Lung (tissue), 12 donors: ENCODE results near the gene KCTD18. TPM values are rescaled to one million over a fixed set of nuclear protein-coding genes. Genes with fewer than 3 reads are reported as not detected.

Experiments used
- ATAC-seq: fragments of 200-7000 bp; cut with Tn5 transposase; one replicate; pipeline ENCODE4 v1.9.1; 2020; ENCODE audit warnings: moderate number of reproducible peaks; ENCODE audit not compliant: insufficient read depth, low FRiP score
- DNase-seq, 3 donors: peaks; one replicate each; pipeline ENCODE4 v3.0.0-alpha.2; 2013 to 2017
- H3K27ac ChIP-seq, 2 donors: one replicate each; pipeline ENCODE4 v1.5.1; 2013; ENCODE audit warnings: mild to moderate bottlenecking in 2 of 2, moderate library complexity in 2 of 2, control low read depth in 1 of 2, inconsistent platforms in 1 of 2, low read depth in 1 of 2, low read length in 1 of 2
- H3K27me3 ChIP-seq, 3 donors: one replicate each; pipeline ENCODE4 v1.5.1; 2013; ENCODE audit warnings: low read length in 2 of 3; ENCODE audit not compliant: control insufficient read depth in 3 of 3, insufficient read depth in 3 of 3
- H3K36me3 ChIP-seq, 4 donors: one replicate each; pipeline ENCODE4 v1.5.1; 2013; ENCODE audit warnings: low read length in 4 of 4, mild to moderate bottlenecking in 1 of 4, moderate library complexity in 1 of 4; ENCODE audit not compliant: control insufficient read depth in 4 of 4, insufficient read depth in 4 of 4
- H3K4me1 ChIP-seq, 5 donors: one replicate each; pipeline ENCODE4 v1.5.1; 2013; ENCODE audit warnings: low read length in 5 of 5, mild to moderate bottlenecking in 2 of 5, moderate library complexity in 1 of 5; ENCODE audit not compliant: control insufficient read depth in 5 of 5, insufficient read depth in 5 of 5
- H3K4me3 ChIP-seq: one replicate; pipeline ENCODE4 v1.5.1; 2013; ENCODE audit warnings: mild to moderate bottlenecking, control low read depth, moderate library complexity
- H3K9ac ChIP-seq, 2 donors: one replicate each; pipeline ENCODE4 v1.5.1; 2013; ENCODE audit warnings: low read length in 2 of 2, control low read depth in 1 of 2; ENCODE audit not compliant: insufficient read depth in 1 of 2
- H3K9me3 ChIP-seq, 4 donors: one replicate each; pipeline ENCODE4 v1.5.1; 2013; ENCODE audit warnings: low read length in 3 of 4, mild to moderate bottlenecking in 1 of 4, moderate library complexity in 1 of 4; ENCODE audit not compliant: control insufficient read depth in 4 of 4, insufficient read depth in 3 of 4
- WGBS, 2 donors: extraction: QIAGEN DNeasy Blood & Tissue Kit; methylation state at CpG; one replicate each; pipeline ENCODE4 v1.1.7; 2013; 5-methylcytosine and 5-hydroxymethylcytosine counted together
- polyA plus RNA-seq, 2 donors: library from polyadenylated mRNA; stranded (reverse); fragments of 200-250 nt; gene quantifications; one replicate each; pipeline ENCODE4 v1.2.1, GENCODE V29; 2013
- total RNA-seq, 2 donors: library from RNA; depleted of rRNA in 1 of 2; stranded (reverse); fragments of >200 nt in 1 of 2; gene quantifications; one replicate each; pipeline ENCODE4 v1.2.1, GENCODE V29; 2014 to 2021
- TF ChIP-seq, protein P1 (sequence below): IDR thresholded peaks from 2 replicates; pipeline ENCODE4 v1.5.1; 2012; ENCODE audit warnings: mild to moderate bottlenecking; ENCODE audit errors: control extremely low read depth, extremely low read depth
- donor health status: control.
- donor health status: control.
- donor health status: Bipolar disorder and iron deficiency.
- donor health status: healthy.
- donor health status: DM: yes; HTN: yes; CAD: no.

Gene KCTD18
- total and polyA plus RNA-seq, 4 donors, result 6.8 to 21.6 (median 12.2) TPM

GRCh38 chr2:200459101-200459500 lies 50.8 kb downstream of the KCTD18 start:
- Histone ChIP-seq H3K9me3 (no peaks in the 10 kb centered on the region), H3K27me3 (no peaks in the 10 kb centered on the region), H3K9ac (no peak overlapping the region), H3K36me3 (peaks cover 0 to 18% (median 11%) of the 10 kb centered on the region in 4 donors), H3K27ac (no peak overlapping the region), H3K4me1 (peaks cover 0 to 8% (median 0%) of the 10 kb centered on the region in 5 donors), H3K4me3 (no peak overlapping the region)
- TF ChIP-seq, protein P1, sequence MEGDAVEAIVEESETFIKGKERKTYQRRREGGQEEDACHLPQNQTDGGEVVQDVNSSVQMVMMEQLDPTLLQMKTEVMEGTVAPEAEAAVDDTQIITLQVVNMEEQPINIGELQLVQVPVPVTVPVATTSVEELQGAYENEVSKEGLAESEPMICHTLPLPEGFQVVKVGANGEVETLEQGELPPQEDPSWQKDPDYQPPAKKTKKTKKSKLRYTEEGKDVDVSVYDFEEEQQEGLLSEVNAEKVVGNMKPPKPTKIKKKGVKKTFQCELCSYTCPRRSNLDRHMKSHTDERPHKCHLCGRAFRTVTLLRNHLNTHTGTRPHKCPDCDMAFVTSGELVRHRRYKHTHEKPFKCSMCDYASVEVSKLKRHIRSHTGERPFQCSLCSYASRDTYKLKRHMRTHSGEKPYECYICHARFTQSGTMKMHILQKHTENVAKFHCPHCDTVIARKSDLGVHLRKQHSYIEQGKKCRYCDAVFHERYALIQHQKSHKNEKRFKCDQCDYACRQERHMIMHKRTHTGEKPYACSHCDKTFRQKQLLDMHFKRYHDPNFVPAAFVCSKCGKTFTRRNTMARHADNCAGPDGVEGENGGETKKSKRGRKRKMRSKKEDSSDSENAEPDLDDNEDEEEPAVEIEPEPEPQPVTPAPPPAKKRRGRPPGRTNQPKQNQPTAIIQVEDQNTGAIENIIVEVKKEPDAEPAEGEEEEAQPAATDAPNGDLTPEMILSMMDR, result no peak
- WGBS, 2 donors, result 77 to 97% methylated on average over 3 of the region's 3 CpGs
- no peak for DNase-seq
- no peak for ATAC-seq

DNA sequence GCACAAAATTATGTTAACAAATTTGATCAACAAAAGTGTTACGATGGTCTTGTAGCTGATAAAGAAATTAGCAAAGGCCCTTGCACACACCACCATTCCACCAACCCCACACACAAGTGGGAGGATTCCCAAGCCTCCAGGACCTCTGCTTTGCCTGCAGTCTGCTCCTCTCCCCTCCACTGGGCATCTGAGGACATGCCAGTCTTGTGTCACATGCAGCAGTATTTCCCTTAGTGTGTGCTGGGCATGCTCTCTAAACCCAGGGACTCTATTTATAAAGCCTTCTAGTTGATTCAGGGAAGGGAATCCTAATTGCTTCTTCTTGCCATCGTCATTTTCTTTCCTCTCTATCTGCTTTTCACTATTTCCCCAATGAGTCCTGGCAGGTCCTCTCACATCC lies 53.3 kb downstream of the KCTD18 start:
- H3K9ac ChIP-seq, result no peak overlapping the region
- TF ChIP-seq, protein P1, result no peak
- peaks cover 0 to 11% (median 0%) of the 10 kb centered on the region in 5 donors for H3K4me1 ChIP-seq
- no peak overlapping the region for H3K4me3 ChIP-seq
- peaks cover 0 to 8% (median 6%) of the 10 kb centered on the region in 4 donors for H3K36me3 ChIP-seq
- no peaks in the 10 kb centered on the region for H3K27me3 ChIP-seq
- ATAC-seq (no peak), DNase-seq (no peak)
- WGBS, 2 donors, result 75 to 86% methylated on average over 2 of the region's 2 CpGs
- H3K27ac ChIP-seq, result no peak overlapping the region
- no peaks in the 10 kb centered on the region for H3K9me3 ChIP-seq

- Histone ChIP-seq H3K36me3 (peaks cover 1 to 8% (median 5%) of the 10 kb centered on the region in 4 donors), H3K4me1 (peaks cover 0 to 11% (median 0%) of the 10 kb centered on the region in 5 donors), H3K9ac (no peak overlapping the region), H3K9me3 (no peaks in the 10 kb centered on the region), H3K27me3 (no peaks in the 10 kb centered on the region), H3K4me3 (no peak overlapping the region), H3K27ac (no peak overlapping the region)
- TF ChIP-seq, protein P1, result no peak
- WGBS, 2 donors, result 40 to 53% methylated on average over 4 of the region's 4 CpGs
- ATAC-seq (no peak), DNase-seq (no peak)
These were observed 53.9 kb downstream of the KCTD18 start for GRCh38 chr2:200455958-200456421.
